Muscle of leg (tissue), 11 donors: ENCODE results near the gene CHMP4A. TPM values are rescaled to one million over a fixed set of nuclear protein-coding genes. Genes with fewer than 3 reads are reported as not detected.
"Not testable (repeated sequence)": the region's sequence is repeated elsewhere in the genome, so short reads cannot be mapped to it uniquely, and the experiment has no call there.

Experiments
- DNase-seq: peaks from one replicate; pipeline ENCODE4 v3.0.0; 2013
- H3K27ac ChIP-seq: one replicate; pipeline ENCODE4 v1.5.1; 2013; ENCODE audit warnings: mild to moderate bottlenecking, low read length, control low read depth
- H3K27me3 ChIP-seq: one replicate; pipeline ENCODE4 v1.6.1; 2013; ENCODE audit warnings: low read length; ENCODE audit not compliant: control insufficient read depth, insufficient read depth
- H3K36me3 ChIP-seq: one replicate; pipeline ENCODE4 v1.6.1; 2013; ENCODE audit warnings: low read length; ENCODE audit not compliant: control insufficient read depth, insufficient read depth
- H3K4me1 ChIP-seq: one replicate; pipeline ENCODE4 v1.6.1; 2013; ENCODE audit warnings: low read length; ENCODE audit not compliant: control insufficient read depth, insufficient read depth
- H3K4me3 ChIP-seq: one replicate; pipeline ENCODE4 v1.5.1; 2013; ENCODE audit warnings: low read length, control low read depth
- H3K9me3 ChIP-seq: replicated peaks from 2 replicates; pipeline ENCODE4 v1.6.1; 2013; ENCODE audit warnings: low read depth, low read length; ENCODE audit not compliant: control insufficient read depth
- WGBS: methylation state at CpG from one replicate; pipeline ENCODE4 v1.1.5; 2013; ENCODE audit warnings: missing lambda C conversion rate; ENCODE audit not compliant: insufficient coverage; 5-methylcytosine and 5-hydroxymethylcytosine counted together
- polyA plus RNA-seq, 8 donors: library from polyadenylated mRNA; unstranded; fragments of 120-200 nt; gene quantifications; one replicate each; pipeline versions ENCODE4 v1.2.1 to v1.2.3, GENCODE V29; 2013; ENCODE audit warnings: inconsistent platforms in 1 of 8, low replicate concordance in 1 of 8; ENCODE audit not compliant: insufficient read length in 8 of 8, insufficient read depth in 1 of 8
- total RNA-seq: library from RNA; stranded (reverse); fragments of 120-200 nt; gene quantifications from one replicate; pipeline ENCODE4 v1.2.4, GENCODE V29; 2013

CHMP4A gene
- total and polyA plus RNA-seq, 9 donors: 29.8 to 45.1 (median 41.5) TPM

- Histone ChIP-seq H3K4me1 (no peaks in the 10 kb centered on the region), H3K4me3 (no peak overlapping the region), H3K9me3 (no peaks in the 10 kb centered on the region), H3K27me3 (no peaks in the 10 kb centered on the region), H3K27ac (no peak overlapping the region), H3K36me3 (peaks cover under 1% of the 10 kb centered on the region)
- no peak for DNase-seq
- 71% methylated on average over 9 of the region's 13 CpGs for WGBS
These were observed 36.1 kb upstream of the CHMP4A start for GRCh38 chr14:24249230-24250021.

GRCh38 chr14:24247422-24247821, 34.1 kb upstream of the CHMP4A start:
- no peaks in the 10 kb centered on the region for H3K27me3 ChIP-seq
- H3K36me3 ChIP-seq: no peaks in the 10 kb centered on the region
- WGBS: 68% methylated on average over 6 of the region's 7 CpGs
- no peak overlapping the region for H3K27ac ChIP-seq
- DNase-seq: no peak
- H3K4me3 ChIP-seq: no peak overlapping the region
- no peaks in the 10 kb centered on the region for H3K9me3 ChIP-seq
- peaks cover 9% of the 10 kb centered on the region for H3K4me1 ChIP-seq

DNA sequence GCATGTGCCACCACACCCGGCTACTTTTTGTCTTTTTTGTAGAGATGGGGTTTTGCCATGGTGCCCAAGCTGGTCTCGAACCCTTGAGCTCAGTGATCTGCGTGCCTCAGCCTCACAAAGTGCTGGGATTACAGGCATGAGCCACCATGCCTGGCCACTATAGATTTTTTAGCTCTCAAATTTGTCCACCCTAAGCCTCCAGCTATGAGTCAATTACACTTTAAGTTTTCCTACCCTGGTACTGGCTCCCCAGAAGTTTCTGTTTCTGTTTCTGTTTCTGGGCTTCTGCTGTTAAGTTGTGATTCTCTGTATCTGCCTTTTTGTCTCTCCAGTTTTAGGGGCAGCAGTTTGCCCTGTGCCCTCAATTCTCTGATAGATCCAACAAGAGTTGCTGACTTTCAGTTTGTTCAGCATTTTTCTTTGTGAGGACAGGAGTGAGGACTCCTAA, 33.5 kb upstream of the CHMP4A start:
- no peaks in the 10 kb centered on the region for H3K36me3 ChIP-seq
- peaks cover 10% of the 10 kb centered on the region for H3K4me1 ChIP-seq
- H3K27me3 ChIP-seq: no peaks in the 10 kb centered on the region
- no peak overlapping the region for H3K27ac ChIP-seq
- WGBS: 93% methylated on average over 3 of the region's 3 CpGs
- no peaks in the 10 kb centered on the region for H3K9me3 ChIP-seq
- H3K4me3 ChIP-seq: no peak overlapping the region
- no peak for DNase-seq

DNA sequence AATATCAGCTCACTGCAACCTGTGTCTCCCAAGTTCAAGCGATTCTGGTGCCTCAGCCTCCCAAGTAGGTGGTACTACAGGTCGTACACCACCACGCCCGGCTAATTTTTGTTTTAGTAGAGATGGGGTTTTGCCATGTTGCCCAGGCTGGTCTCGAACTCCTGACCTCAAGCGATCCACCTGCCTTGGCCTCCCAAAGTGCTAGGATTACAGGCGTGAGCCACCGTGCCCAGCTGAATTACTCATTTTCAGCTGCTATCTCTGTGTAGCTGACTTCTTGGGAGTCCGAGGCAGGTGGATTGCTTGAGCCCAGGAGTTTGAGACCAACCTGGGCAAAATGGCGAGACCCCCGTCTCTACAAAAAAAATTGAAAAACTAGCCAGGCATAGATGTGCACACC, 32.1 kb upstream of the CHMP4A start:
- H3K27me3 ChIP-seq, H3K9me3 ChIP-seq, H3K27ac ChIP-seq, DNase-seq, H3K36me3 ChIP-seq, H3K4me3 ChIP-seq: not testable (repeated sequence)
- peaks cover 24% of the 10 kb centered on the region for H3K4me1 ChIP-seq
- WGBS: 96% methylated on average over 10 of the region's 11 CpGs

DNA sequence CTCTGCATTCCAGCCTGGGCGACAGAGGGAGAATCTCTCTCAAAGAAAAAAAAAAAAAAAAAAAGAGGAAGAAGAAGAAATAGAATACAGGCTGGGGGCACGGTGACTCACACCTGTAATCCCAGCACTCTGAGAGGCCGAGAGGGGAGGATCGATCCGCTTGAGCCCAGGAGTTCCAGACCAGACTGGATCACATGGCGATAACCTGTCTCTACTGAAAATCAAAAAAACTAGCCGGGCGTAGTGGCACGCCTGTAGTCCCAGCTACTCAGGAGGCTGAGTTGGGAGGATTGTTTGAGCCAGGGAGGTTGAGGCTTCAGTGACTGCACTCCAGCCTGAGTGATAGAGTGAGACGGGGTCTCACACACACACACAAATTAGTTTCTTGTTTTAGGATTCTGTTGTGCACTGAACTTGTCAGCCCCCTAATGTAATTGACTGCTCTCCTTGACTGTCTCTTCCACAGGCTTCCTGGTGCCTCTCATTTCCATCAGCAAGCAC, 30.1 kb upstream of the CHMP4A start:
- peak; percentile 39 for DNase-seq
- H3K27ac ChIP-seq: peak overlapping the region; percentile 99
- 60% methylated on average over 2 of the region's 10 CpGs for WGBS
- H3K4me3 ChIP-seq: peak overlapping the region; percentile 86
- no peaks in the 10 kb centered on the region for H3K27me3 ChIP-seq
- H3K9me3 ChIP-seq: no peaks in the 10 kb centered on the region
- peaks cover 28% of the 10 kb centered on the region for H3K36me3 ChIP-seq
- peaks cover 29% of the 10 kb centered on the region for H3K4me1 ChIP-seq

DNA sequence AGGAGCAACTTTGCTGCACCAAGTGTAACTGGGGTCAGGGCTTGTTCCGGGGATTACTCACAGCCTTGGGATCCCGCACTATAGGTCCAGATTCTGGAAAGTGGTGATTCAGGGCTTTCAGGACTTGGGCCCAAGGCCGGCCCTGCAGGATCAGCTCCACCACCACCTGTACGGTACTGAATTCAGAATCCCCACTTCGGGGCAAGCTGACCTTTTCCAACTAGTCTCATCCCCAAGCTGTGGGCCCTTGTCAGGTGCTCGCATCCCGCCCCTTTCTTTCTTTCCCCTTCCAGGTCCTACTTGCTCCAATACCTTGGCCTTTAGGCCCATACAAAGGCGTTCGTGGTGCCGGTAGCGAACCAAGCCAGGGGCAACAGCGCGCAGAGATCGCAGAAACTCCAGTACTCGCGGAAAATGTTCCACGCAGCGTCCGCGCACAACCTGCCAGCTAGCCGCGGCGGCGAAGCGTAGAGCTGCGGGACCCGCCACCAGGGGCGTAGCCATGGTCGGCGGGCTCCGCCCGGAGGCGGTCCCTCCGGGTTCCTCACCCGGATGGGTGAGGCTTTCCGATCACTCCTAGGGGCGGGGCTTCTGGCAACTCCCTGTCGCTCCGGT, 28.6 kb upstream of the CHMP4A start:
- peak; percentile 97 for DNase-seq

GRCh38 chr14:24240110-24240918, 27.0 kb upstream of the CHMP4A start:
- Histone ChIP-seq H3K27ac (no peak overlapping the region), H3K9me3 (no peaks in the 10 kb centered on the region), H3K4me3 (no peak overlapping the region), H3K27me3 (no peaks in the 10 kb centered on the region), H3K36me3 (peaks cover 56% of the 10 kb centered on the region), H3K4me1 (peaks cover 29% of the 10 kb centered on the region)
- WGBS: 80% methylated on average over 6 of the region's 9 CpGs
- DNase-seq: peak; percentile 23

More for the DNA sequence above, 28.6 kb upstream of the CHMP4A start:
- peak overlapping the region; percentile 99 for H3K27ac ChIP-seq
- H3K36me3 ChIP-seq: peaks cover 43% of the 10 kb centered on the region
- peak overlapping the region; percentile 86 for H3K4me3 ChIP-seq
- H3K9me3 ChIP-seq: no peaks in the 10 kb centered on the region
- H3K4me1 ChIP-seq: peaks cover 29% of the 10 kb centered on the region
- WGBS: 1% methylated on average over 37 of the region's 39 CpGs
- no peaks in the 10 kb centered on the region for H3K27me3 ChIP-seq

DNA sequence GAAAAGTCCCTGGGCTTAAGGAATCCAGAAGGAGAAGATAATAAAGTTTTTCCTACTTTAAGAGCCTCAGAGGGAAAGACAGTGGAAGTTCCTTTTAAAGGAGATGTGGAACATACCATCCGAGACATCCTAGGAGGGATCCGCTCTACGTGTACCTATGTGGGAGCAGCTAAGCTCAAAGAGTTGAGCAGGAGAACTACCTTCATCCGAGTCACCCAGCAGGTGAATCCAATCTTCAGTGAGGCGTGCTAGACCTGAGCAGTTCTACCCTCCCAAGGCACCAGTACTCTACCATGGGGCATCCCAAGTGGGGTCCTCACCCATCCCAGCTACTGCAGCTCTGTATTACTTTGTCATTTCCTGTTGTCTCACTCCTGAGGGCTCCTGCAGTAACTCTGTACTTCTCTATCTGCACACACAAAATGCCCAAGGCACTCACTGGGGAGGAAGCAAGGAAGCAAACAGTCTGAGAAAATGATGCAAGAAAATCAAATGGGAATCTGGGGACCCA, 25.3 kb upstream of the CHMP4A start:
- Histone ChIP-seq H3K27me3 (no peaks in the 10 kb centered on the region), H3K9me3 (no peaks in the 10 kb centered on the region), H3K27ac (no peak overlapping the region), H3K4me1 (peaks cover 28% of the 10 kb centered on the region), H3K36me3 (peaks cover 65% of the 10 kb centered on the region), H3K4me3 (no peak overlapping the region)
- DNase-seq: no peak
- WGBS: 82% methylated on average over 4 of the region's 5 CpGs

DNA sequence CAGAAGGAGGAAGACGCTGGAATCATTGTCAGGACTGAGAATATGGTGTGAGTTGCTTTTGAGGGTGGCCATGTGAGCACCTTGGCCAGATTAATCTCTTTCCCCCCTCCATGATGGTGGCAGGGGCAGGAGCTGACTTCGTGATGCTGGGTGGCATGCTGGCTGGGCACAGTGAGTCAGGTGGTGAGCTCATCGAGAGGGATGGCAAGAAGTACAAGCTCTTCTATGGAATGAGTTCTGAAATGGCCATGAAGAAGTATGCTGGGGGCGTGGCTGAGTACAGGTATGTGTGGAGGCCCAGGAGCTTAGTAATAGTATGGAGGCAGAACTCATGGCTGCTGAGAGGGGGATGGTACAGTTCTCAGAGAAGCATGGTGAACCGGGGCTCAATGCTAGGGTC, 24.8 kb upstream of the CHMP4A start:
- Histone ChIP-seq H3K27me3 (no peaks in the 10 kb centered on the region), H3K4me3 (no peak overlapping the region), H3K9me3 (no peaks in the 10 kb centered on the region), H3K4me1 (peaks cover 28% of the 10 kb centered on the region), H3K36me3 (peaks cover 65% of the 10 kb centered on the region), H3K27ac (no peak overlapping the region)
- DNase-seq: no peak
- WGBS: 80% methylated on average over 5 of the region's 5 CpGs
